Lower leg skin (tissue), 3 donors: ENCODE data around the gene C9orf43.

Experiments
- POLR2A ChIP-seq, 2 donors: fragments of 450-650 bp; IDR thresholded peaks; one replicate each; pipeline ENCODE4 v1.6.1; 2016 to 2017; ENCODE audit warnings: antibody characterized with exemption in 2 of 2, mild to moderate bottlenecking in 1 of 2, moderate library complexity in 1 of 2
- TF ChIP-seq, protein P1 (sequence below), 3 donors: fragments of 450-650 bp; IDR thresholded peaks; one replicate each; pipeline ENCODE4 v1.5.1; 2016; ENCODE audit warnings: antibody characterized with exemption in 3 of 3, mild to moderate bottlenecking in 3 of 3, moderate library complexity in 2 of 3

DNA sequence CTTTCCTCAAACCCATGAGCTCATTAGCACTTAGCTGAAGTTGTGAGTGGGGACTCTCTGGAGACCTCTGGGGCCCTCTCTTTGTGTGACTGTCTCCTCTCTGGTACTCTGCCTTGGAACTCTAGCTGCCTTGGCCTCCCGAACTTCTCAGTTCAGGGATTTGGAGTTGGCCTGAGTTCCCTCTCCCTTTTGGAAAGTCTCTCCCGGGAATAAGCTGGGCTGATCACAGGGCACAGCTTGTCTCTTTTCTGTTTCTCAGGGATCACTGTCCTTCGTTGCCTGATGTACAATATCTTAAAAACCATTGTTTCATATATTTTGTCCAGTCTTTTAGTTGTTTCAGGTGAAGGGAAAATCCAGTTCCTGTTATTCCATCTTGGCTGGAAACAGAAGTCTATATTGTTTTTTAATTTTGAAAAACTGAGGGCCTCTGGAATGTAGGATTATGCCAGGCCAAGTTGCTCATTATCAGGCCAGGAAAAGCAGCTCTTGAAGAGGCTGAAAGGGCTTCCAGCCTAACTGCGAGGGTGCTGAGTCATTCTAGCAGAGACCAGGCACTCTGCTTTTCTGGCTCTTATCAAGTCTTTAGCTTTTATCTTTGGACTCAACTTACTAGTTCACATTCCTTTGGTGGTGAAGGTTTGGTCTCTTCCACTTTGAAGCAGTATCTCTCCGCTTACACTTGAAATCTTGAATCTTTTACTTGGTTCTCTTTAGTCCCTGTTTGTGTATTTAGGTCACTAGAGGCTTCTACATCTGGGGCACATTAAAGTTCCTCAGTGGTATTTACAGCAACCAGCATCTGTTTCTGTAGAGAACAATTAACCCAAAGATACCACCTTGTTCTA lies 44.6 kb downstream of the C9orf43 start:
- no peak for TF ChIP-seq POLR2A (IDR thresholded peaks at IDR 0.05)
- TF ChIP-seq, protein P1, sequence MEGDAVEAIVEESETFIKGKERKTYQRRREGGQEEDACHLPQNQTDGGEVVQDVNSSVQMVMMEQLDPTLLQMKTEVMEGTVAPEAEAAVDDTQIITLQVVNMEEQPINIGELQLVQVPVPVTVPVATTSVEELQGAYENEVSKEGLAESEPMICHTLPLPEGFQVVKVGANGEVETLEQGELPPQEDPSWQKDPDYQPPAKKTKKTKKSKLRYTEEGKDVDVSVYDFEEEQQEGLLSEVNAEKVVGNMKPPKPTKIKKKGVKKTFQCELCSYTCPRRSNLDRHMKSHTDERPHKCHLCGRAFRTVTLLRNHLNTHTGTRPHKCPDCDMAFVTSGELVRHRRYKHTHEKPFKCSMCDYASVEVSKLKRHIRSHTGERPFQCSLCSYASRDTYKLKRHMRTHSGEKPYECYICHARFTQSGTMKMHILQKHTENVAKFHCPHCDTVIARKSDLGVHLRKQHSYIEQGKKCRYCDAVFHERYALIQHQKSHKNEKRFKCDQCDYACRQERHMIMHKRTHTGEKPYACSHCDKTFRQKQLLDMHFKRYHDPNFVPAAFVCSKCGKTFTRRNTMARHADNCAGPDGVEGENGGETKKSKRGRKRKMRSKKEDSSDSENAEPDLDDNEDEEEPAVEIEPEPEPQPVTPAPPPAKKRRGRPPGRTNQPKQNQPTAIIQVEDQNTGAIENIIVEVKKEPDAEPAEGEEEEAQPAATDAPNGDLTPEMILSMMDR (IDR thresholded peaks at IDR 0.05): no peak
